Measurements from ENCODE around the gene MRPL39. TPM values are rescaled to one million over a fixed set of nuclear protein-coding genes. Genes with fewer than 3 reads are reported as not detected.

MRPL39 gene
- total and polyA plus RNA-seq, 2 experiments from 2014 or later, result 50.5 to 132 TPM

- no peak overlapping the region for H2AFZ ChIP-seq
- H3F3A ChIP-seq (replicated peaks; ENCODE audit: low read depth), result peaks cover 2% of the 10 kb centered on the region; the same call in 1 of the 2 replicates
- peaks cover 16% of the 10 kb centered on the region for H3K27me3 ChIP-seq (ENCODE audit: insufficient read depth)
- peaks cover 3% of the 10 kb centered on the region; the same call in 1 of the 2 replicates for H3K4me1 ChIP-seq (ENCODE audit: insufficient read depth)
- no peak overlapping the region for H3K27ac ChIP-seq (ENCODE audit: low read depth)
- ATAC-seq (no peak), DNase-seq (ENCODE audit: low spot score) (no peak)
- TF ChIP-seq EZH2phosphoT487 (IDR thresholded peaks at IDR 0.05; ENCODE audit: unreplicated experiment) (no peak), ZNF114 (CRISPR knock-in tag; IDR thresholded peaks at IDR 0.05) (no peak), NANOG (IDR thresholded peaks at IDR 0.05; ENCODE audit: borderline replicate concordance) (no peak), EZH2 (IDR thresholded peaks at IDR 0.05; ENCODE audit: low read depth, unreplicated experiment) (no peak), STAT1 (IDR thresholded peaks at IDR 0.05; ENCODE audit: unreplicated experiment) (no peak)
- TF ChIP-seq, protein P1, sequence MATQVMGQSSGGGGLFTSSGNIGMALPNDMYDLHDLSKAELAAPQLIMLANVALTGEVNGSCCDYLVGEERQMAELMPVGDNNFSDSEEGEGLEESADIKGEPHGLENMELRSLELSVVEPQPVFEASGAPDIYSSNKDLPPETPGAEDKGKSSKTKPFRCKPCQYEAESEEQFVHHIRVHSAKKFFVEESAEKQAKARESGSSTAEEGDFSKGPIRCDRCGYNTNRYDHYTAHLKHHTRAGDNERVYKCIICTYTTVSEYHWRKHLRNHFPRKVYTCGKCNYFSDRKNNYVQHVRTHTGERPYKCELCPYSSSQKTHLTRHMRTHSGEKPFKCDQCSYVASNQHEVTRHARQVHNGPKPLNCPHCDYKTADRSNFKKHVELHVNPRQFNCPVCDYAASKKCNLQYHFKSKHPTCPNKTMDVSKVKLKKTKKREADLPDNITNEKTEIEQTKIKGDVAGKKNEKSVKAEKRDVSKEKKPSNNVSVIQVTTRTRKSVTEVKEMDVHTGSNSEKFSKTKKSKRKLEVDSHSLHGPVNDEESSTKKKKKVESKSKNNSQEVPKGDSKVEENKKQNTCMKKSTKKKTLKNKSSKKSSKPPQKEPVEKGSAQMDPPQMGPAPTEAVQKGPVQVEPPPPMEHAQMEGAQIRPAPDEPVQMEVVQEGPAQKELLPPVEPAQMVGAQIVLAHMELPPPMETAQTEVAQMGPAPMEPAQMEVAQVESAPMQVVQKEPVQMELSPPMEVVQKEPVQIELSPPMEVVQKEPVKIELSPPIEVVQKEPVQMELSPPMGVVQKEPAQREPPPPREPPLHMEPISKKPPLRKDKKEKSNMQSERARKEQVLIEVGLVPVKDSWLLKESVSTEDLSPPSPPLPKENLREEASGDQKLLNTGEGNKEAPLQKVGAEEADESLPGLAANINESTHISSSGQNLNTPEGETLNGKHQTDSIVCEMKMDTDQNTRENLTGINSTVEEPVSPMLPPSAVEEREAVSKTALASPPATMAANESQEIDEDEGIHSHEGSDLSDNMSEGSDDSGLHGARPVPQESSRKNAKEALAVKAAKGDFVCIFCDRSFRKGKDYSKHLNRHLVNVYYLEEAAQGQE (IDR thresholded peaks at IDR 0.05; ENCODE audit: unreplicated experiment), result no peak
- H3K4me3 Mint-ChIP-seq, result no peak overlapping the region
- H3K79me2 ChIP-seq (replicated peaks; ENCODE audit: insufficient read depth), result no peaks in the 10 kb centered on the region
- H3K36me3 ChIP-seq (ENCODE audit: insufficient read depth), result no peaks in the 10 kb centered on the region
- H3K36me3 Mint-ChIP-seq (ENCODE audit: low read depth), result no peaks in the 10 kb centered on the region
- no peak overlapping the region for H3K4me3 ChIP-seq
- H3K4me2 ChIP-seq, result no peak overlapping the region
- no peaks in the 10 kb centered on the region for H3K9me3 Mint-ChIP-seq
- H3K9me2 ChIP-seq (ENCODE audit: insufficient read depth), result no peaks in the 10 kb centered on the region
- H4K20me1 ChIP-seq (replicated peaks; ENCODE audit: insufficient read depth), result no peaks in the 10 kb centered on the region
- H3K27ac Mint-ChIP-seq, result no peak overlapping the region
- peaks cover 9% of the 10 kb centered on the region for H3K27me3 Mint-ChIP-seq (ENCODE audit: insufficient read depth, low read depth, poor library complexity)
- peaks cover 11% of the 10 kb centered on the region for H3K4me1 Mint-ChIP-seq
Measured at GRCh38 chr21:25643486-25643885, 36.2 kb upstream of the MRPL39 start.

DNA sequence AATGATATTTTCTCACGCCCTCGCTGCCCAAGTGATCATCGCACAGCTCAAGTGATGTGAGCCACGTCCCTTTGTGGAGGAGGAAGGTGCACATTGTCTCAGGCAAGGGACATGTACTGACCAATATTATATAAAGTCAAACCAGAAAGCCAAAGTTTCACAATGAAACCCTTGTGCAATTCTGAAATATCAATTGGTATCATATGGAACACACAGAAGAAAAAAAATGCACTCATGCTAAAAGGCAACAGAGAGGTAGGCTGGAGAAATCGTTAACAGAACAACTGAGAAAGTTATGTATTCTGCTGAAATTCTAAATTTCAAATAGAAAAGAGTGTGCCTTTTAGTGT lies 33.6 kb upstream of the MRPL39 start:
- Histone ChIP-seq H3K4me1 (ENCODE audit: insufficient read depth) (peaks cover 10% of the 10 kb centered on the region; the same call in 1 of the 2 replicates), H3K4me2 (peak overlapping the region; percentile 97), H3K4me3 (peak overlapping the region; percentile 97), H3K9me2 (ENCODE audit: insufficient read depth) (no peaks in the 10 kb centered on the region), H3K27me3 (ENCODE audit: insufficient read depth) (peaks cover 24% of the 10 kb centered on the region), H3K27ac (ENCODE audit: low read depth) (no peak overlapping the region), H4K20me1 (replicated peaks; ENCODE audit: insufficient read depth) (no peaks in the 10 kb centered on the region), H3K36me3 (ENCODE audit: insufficient read depth) (no peaks in the 10 kb centered on the region), H3K79me2 (replicated peaks; ENCODE audit: insufficient read depth) (no peaks in the 10 kb centered on the region), H3F3A (replicated peaks; ENCODE audit: low read depth) (peaks cover 2% of the 10 kb centered on the region; the same call in 1 of the 2 replicates), H2AFZ (peak overlapping the region; percentile 98)
- H3K4me1 Mint-ChIP-seq, result peaks cover 16% of the 10 kb centered on the region
- H3K4me3 Mint-ChIP-seq, result peak overlapping the region; percentile 77
- H3K27me3 Mint-ChIP-seq (ENCODE audit: insufficient read depth, low read depth, poor library complexity), result peaks cover 10% of the 10 kb centered on the region
- DNase-seq (ENCODE audit: low spot score), result no peak
- H3K9me3 Mint-ChIP-seq, result no peaks in the 10 kb centered on the region
- no peak overlapping the region for H3K27ac Mint-ChIP-seq
- H3K36me3 Mint-ChIP-seq (ENCODE audit: low read depth), result no peaks in the 10 kb centered on the region
- ATAC-seq, result no peak
- TF ChIP-seq ZNF331 (CRISPR knock-in tag; IDR thresholded peaks at IDR 0.05; ENCODE audit: low read depth) (no peak), NANOG (IDR thresholded peaks at IDR 0.05; ENCODE audit: borderline replicate concordance) (no peak), ZNF114 (CRISPR knock-in tag; IDR thresholded peaks at IDR 0.05) (no peak), ETS1 (IDR thresholded peaks at IDR 0.05) (no peak), EZH2 (IDR thresholded peaks at IDR 0.05; ENCODE audit: low read depth, unreplicated experiment) (no peak), JUNB (IDR thresholded peaks at IDR 0.05; ENCODE audit: unreplicated experiment) (no peak), STAT1 (IDR thresholded peaks at IDR 0.05; ENCODE audit: unreplicated experiment) (no peak)
- TF ChIP-seq, protein P1 (IDR thresholded peaks at IDR 0.05; ENCODE audit: unreplicated experiment), result no peak
- TF ChIP-seq, protein P2, sequence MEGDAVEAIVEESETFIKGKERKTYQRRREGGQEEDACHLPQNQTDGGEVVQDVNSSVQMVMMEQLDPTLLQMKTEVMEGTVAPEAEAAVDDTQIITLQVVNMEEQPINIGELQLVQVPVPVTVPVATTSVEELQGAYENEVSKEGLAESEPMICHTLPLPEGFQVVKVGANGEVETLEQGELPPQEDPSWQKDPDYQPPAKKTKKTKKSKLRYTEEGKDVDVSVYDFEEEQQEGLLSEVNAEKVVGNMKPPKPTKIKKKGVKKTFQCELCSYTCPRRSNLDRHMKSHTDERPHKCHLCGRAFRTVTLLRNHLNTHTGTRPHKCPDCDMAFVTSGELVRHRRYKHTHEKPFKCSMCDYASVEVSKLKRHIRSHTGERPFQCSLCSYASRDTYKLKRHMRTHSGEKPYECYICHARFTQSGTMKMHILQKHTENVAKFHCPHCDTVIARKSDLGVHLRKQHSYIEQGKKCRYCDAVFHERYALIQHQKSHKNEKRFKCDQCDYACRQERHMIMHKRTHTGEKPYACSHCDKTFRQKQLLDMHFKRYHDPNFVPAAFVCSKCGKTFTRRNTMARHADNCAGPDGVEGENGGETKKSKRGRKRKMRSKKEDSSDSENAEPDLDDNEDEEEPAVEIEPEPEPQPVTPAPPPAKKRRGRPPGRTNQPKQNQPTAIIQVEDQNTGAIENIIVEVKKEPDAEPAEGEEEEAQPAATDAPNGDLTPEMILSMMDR (conservative IDR thresholded peaks at IDR 0.05; ENCODE audit: low read depth in 2 of 2), result no peak

Data from GM23338 (cell line).